Nephron (organoid): ENCODE results near the gene MCEMP1.

ENCODE experiments used
- H3K27ac Mint-ChIP-seq, 3 experiments: 2 replicates each; pipeline ENCODE4 v1.8.0; 2020; ENCODE audit warnings: mixed read lengths in 3 of 3, mild to moderate bottlenecking in 2 of 3, moderate library complexity in 1 of 3
- H3K27me3 Mint-ChIP-seq: 2 replicates; pipeline ENCODE4 v1.8.0; 2021; ENCODE audit warnings: low read depth, mild to moderate bottlenecking, moderate library complexity, mixed read lengths
- H3K36me3 Mint-ChIP-seq: 2 replicates; pipeline ENCODE4 v1.8.0; 2020; ENCODE audit warnings: low read depth, mixed read lengths
- H3K4me1 Mint-ChIP-seq: 2 replicates; pipeline ENCODE4 v1.8.0; 2020; ENCODE audit warnings: mixed read lengths
- H3K4me3 Mint-ChIP-seq, 3 experiments: 2 replicates each; pipeline ENCODE4 v1.8.0; 2020; ENCODE audit warnings: mild to moderate bottlenecking in 3 of 3, mixed read lengths in 3 of 3, moderate library complexity in 2 of 3
- H3K9me3 Mint-ChIP-seq: 2 replicates; pipeline ENCODE4 v1.8.0; 2020; ENCODE audit warnings: mixed read lengths
- CTCF ChIP-seq, 3 experiments: fragments of 200-600 bp; sonication (generic); IDR thresholded peaks; one replicate each; pipeline ENCODE4 v1.5.0; 2021; ENCODE audit warnings: antibody characterized with exemption in 3 of 3; ENCODE audit not compliant: unreplicated experiment in 3 of 3

The MCEMP1 gene

GRCh38 chr19:7692417-7693088, 15.7 kb downstream of the MCEMP1 start:
- no peaks in the 10 kb centered on the region for H3K9me3 Mint-ChIP-seq
- no peak overlapping the region for H3K4me3 Mint-ChIP-seq
- H3K4me1 Mint-ChIP-seq = no peaks in the 10 kb centered on the region
- no peak overlapping the region for H3K27ac Mint-ChIP-seq
- TF ChIP-seq CTCF (IDR thresholded peaks at IDR 0.05; ENCODE audit: unreplicated experiment in 3 of 3) = no peak
- no peaks in the 10 kb centered on the region for H3K36me3 Mint-ChIP-seq
- H3K27me3 Mint-ChIP-seq = peaks cover 9% of the 10 kb centered on the region

GRCh38 chr19:7694499-7694898, 17.6 kb downstream of the MCEMP1 start:
- no peaks in the 10 kb centered on the region for H3K4me1 Mint-ChIP-seq
- TF ChIP-seq CTCF (IDR thresholded peaks at IDR 0.05; ENCODE audit: unreplicated experiment in 3 of 3) = no peak
- H3K9me3 Mint-ChIP-seq = no peaks in the 10 kb centered on the region
- H3K27ac Mint-ChIP-seq = no peak overlapping the region
- peaks cover 27% of the 10 kb centered on the region for H3K27me3 Mint-ChIP-seq
- H3K36me3 Mint-ChIP-seq = no peaks in the 10 kb centered on the region
- H3K4me3 Mint-ChIP-seq = no peak overlapping the region

- Mint-ChIP-seq H3K36me3 (no peaks in the 10 kb centered on the region), H3K4me3 (no peak overlapping the region), H3K9me3 (no peaks in the 10 kb centered on the region), H3K27me3 (peaks cover 30% of the 10 kb centered on the region), H3K4me1 (no peaks in the 10 kb centered on the region), H3K27ac (no peak overlapping the region)
- no peak for TF ChIP-seq CTCF (IDR thresholded peaks at IDR 0.05; ENCODE audit: unreplicated experiment in 3 of 3)
Observed at GRCh38 chr19:7697721-7698287, 20.9 kb downstream of the MCEMP1 start.

GRCh38 chr19:7698583-7698982, 21.7 kb downstream of the MCEMP1 start:
- no peaks in the 10 kb centered on the region for H3K9me3 Mint-ChIP-seq
- no peak overlapping the region for H3K27ac Mint-ChIP-seq
- TF ChIP-seq CTCF (IDR thresholded peaks at IDR 0.05; ENCODE audit: unreplicated experiment in 3 of 3) = no peak
- H3K4me1 Mint-ChIP-seq = no peaks in the 10 kb centered on the region
- no peak overlapping the region for H3K4me3 Mint-ChIP-seq
- no peaks in the 10 kb centered on the region for H3K36me3 Mint-ChIP-seq
- H3K27me3 Mint-ChIP-seq = peaks cover 30% of the 10 kb centered on the region

GRCh38 chr19:7699003-7699402, 22.1 kb downstream of the MCEMP1 start:
- Mint-ChIP-seq H3K27me3 (peaks cover 34% of the 10 kb centered on the region), H3K36me3 (no peaks in the 10 kb centered on the region), H3K4me1 (no peaks in the 10 kb centered on the region), H3K27ac (no peak overlapping the region), H3K9me3 (no peaks in the 10 kb centered on the region), H3K4me3 (no peak overlapping the region)
- TF ChIP-seq CTCF (IDR thresholded peaks at IDR 0.05; ENCODE audit: unreplicated experiment in 3 of 3) = no peak
